Activated CD8-positive, alpha-beta memory T cell treated with anti-CD3 and anti-CD28 coated beads for 48 hours (primary cell): ENCODE data around the gene TSC22D2.

Experiments used
- DNase-seq, 3 experiments: peaks; one replicate each; pipeline ENCODE4 v3.0.0-alpha.2; 2020; ENCODE audit warnings: low read depth in 2 of 3, low spot score in 2 of 3

The TSC22D2 gene

DNA sequence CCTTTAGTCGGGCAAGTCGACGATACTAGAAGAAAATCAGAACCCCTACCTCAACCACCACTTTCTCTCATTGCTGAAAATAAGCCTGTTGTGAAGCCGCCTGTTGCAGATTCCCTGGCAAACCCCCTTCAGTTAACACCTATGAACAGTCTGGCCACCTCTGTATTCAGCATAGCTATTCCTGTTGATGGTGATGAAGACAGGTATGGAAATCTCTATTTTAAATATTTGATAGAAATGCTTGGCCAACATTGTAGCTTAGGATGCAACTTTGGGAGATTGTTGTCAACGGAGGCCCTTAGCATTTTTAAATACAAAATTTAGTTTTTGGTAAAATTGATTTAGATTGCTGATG lies 3.0 kb downstream of the TSC22D2 start:
- no peak for DNase-seq

DNA sequence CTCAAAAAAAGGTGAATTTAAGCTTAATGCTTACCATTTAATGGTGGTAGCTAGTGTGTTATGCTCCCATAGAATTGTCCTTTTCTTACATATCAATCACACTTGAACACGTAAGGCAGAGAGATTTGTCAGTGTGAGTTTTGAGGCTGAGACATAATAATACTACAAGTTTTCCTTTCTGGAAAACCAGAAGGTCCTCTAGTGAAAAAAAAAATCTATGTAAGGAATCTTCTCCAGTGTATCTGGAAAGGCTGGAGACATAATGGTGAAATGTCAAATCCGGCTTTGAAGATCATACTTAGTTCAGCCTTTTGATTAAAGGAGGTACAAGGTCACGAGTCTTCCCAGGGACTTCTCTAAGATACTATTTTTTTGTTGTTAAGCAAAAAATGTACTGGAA lies 3.4 kb downstream of the TSC22D2 start:
- no peak for DNase-seq

- no peak for DNase-seq
These were observed 3.9 kb downstream of the TSC22D2 start for GRCh38 chr3:150411976-150412375.

GRCh38 chr3:150412561-150413231 lies 4.6 kb downstream of the TSC22D2 start:
- DNase-seq, result no peak

DNA sequence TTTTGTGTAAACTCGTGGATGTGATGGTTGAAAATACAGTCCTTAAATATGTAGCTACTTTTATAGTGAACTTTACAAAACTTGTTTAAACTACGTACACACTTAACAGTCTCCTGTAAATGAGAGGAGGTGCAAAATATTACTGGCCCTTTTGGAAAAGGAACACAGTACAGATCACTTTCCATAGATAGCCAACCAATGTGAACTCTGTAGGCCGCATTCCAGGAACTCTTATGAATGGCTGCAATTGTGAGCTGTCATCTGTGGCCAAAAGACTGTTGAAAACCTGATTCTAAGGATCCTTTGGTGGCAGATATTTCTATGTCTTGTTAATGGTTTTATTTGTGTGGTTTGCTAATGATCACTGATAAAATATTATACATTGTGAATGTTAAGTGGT lies 6.2 kb downstream of the TSC22D2 start:
- DNase-seq, result no peak

DNA sequence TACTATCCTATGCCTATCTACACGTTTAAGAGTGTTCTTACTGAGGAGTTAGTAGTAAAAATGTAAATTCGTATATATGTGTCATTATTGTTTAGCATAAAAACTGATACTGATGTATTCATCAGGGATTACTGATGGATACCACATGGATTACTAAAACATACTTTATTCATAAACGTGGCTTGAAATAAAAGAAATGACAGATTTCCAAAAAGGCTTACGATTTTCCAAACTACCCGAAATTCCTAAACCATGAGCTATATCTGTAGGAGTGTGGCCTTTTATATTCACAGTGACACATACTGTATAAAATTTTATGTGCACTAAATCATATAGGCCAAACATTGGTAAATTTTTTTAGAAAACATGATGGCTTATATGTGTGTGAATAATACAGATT lies 6.9 kb downstream of the TSC22D2 start:
- no peak for DNase-seq

- no peak for DNase-seq
These were observed 11.2 kb downstream of the TSC22D2 start for GRCh38 chr3:150419076-150419868.

DNA sequence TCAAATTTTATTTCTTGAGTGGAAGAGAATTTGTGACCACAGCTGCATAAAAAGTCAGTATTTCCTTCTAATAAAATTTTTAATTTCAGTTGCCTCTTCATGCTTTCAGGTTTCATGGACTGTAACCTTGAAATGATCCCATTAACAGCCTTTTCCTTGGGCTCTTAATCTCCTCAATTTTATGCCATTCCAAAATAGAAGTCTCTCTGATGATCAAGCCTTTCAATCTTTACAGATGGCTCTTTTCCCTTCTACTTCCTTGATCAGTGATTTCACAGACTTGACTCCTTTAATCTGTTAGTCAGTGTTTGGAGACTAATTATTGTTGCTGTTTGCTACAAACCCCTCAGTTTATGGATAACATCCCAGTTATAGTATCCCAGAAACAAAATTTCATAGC lies 11.9 kb downstream of the TSC22D2 start:
- DNase-seq, result no peak

- no peak for DNase-seq
These were observed 13.2 kb downstream of the TSC22D2 start for GRCh38 chr3:150421256-150421655.

- no peak for DNase-seq
These were observed 13.9 kb downstream of the TSC22D2 start for GRCh38 chr3:150421799-150422548.

- DNase-seq, result no peak
These were observed 14.8 kb downstream of the TSC22D2 start for GRCh38 chr3:150422907-150423306.

GRCh38 chr3:150423761-150424160 lies 15.7 kb downstream of the TSC22D2 start:
- DNase-seq, result no peak

- DNase-seq, result no peak
These were observed 18.2 kb downstream of the TSC22D2 start for GRCh38 chr3:150426292-150426691.

GRCh38 chr3:150428562-150428961 lies 20.5 kb downstream of the TSC22D2 start:
- no peak for DNase-seq

- DNase-seq, result no peak
These were observed 21.9 kb downstream of the TSC22D2 start for GRCh38 chr3:150429767-150430671.

DNA sequence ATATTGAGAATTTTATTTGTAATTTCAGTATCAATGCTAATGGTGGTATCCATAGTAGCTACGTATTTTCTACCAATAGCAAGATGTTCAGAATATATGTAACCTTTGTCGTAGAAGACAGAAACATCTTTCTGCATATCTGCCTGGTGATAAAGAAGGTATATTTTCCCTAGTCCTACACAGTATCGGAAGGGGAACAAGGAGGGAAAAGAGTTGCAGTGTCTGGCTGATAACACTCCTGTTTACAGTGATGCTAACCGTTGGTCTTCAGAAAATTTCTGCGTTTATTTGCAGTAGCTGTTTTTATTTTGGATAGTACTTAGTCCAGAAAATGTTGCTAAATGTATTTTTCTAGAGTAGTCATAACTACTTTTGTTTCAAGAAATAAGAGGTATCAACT lies 25.2 kb downstream of the TSC22D2 start:
- DNase-seq, result no peak

GRCh38 chr3:150434234-150434633 lies 26.1 kb downstream of the TSC22D2 start:
- no peak for DNase-seq

DNA sequence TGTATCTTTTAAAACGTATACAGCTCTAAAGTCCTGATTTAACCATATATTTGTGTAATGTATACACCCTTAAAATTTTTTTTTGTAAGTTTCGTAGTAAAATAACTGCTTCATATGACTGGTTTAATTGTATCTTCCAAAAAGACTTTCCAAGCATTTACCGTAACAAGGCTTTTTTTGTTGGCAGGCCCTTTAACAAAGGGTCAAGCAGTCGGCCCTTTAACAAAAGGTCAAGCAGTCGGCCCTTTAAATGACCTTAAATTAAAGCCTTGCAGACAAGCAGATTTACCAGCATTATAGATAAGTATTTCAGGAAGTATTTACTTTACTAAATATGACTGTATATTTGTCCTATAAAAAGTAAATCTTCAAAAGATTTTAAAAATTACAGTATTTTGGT lies 28.1 kb downstream of the TSC22D2 start:
- no peak for DNase-seq

GRCh38 chr3:150439657-150440056 lies 31.6 kb downstream of the TSC22D2 start:
- DNase-seq, result no peak

- DNase-seq, result no peak
These were observed 35.2 kb downstream of the TSC22D2 start for GRCh38 chr3:150443331-150443741.

- DNase-seq, result no peak
These were observed 36.3 kb downstream of the TSC22D2 start for GRCh38 chr3:150444371-150444770.
